ELR (cell line): ENCODE results near the gene VPS37C.
A peak's percentile ranks its signal among the peaks of the same experiment; 100 is the strongest.
"Not testable (repeated sequence)": the region's sequence is repeated elsewhere in the genome, so short reads cannot be mapped to it uniquely, and the experiment has no call there.

ENCODE experiments used
- DNase-seq: peaks from one replicate; pipeline ENCODE4 v3.0.0-alpha.2; 2015; ENCODE audit warnings: low read depth

Gene VPS37C

GRCh38 chr11:61161190-61162091, at the start of gene VPS37C:
Gene VPS37C, minus strand, starts transcription at chr11:61161426. Its CDS starts 22,597 bp downstream, at chr11:61138829.
- peak; percentile 83 for DNase-seq

DNA sequence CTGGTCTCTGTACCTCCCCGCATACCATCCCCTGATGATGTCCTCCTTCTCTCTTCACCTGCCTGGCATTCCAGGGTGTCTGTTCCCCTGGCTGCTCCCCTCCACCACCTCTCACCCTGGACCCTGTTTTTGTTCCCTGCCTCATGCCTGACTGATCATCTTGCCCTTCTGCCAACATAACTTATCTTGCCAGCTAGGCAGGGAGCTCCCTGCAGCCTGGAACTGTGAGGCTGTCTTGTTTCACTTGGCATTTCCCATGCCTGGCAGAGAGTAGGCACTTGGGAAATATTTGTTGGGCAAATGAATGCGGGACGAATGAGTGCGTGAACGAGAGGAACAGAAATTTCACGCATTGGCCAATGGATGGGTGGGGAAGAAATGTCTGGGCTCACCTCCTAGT, 49.4 kb upstream of the VPS37C start:
- not testable (repeated sequence) for DNase-seq

DNA sequence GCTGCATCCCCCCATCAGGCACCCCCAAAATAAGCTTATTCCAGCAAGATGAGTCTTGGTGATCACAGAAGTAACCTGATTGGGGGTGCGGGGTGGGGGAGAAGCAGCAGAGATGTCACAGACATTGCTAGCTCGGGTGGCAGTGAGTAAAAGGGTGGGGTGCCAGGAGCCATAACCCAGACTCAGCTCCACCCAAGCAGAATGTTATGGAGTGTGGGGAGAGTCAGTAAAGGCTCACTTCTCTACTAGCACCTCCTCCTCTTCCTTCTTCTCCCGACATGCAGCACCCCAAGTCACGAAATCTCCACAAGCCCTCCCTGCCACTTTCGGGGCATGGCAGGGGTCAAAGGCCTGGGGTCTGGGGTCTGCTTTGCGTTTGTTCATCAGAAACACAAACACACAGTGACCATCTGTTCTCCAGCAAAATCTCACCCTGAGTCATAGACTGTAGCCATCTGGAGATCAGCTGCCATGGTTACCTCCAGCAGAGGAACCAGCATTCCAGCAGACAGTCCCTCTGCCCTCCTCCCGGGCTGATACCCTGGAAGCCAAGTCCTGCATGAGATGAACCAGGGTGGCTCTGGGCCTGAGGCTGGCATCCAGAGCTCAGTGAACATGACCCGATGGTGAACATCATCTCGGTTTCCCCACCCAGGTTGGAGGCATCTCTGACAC, 46.5 kb upstream of the VPS37C start:
- DNase-seq: not testable (repeated sequence)

DNA sequence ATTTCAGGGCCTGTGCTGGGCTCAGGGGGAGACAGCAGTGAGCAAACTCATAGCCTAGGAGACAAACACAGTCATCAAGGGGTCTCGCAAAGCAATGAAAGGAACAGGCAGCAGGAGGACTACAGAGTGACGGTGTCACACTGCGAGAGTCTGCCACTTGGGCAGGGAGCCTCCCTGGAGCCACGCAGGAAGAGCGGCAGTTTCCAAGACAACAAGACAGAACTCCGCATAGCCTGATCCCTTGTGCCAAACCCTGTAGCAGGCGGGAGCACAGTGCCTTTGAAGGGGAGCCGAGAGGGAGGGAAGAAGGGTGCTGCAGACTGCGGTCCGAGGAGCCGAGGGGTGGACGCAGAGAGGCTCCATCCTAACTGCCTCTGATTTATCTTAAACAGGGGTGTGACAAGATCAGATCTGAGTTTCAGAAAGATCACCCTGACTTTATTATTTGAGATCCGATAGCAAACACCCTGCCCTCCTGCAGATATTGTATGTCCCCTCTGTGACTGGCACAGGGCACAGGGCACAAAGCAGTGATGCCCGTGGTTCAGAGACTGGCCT, 43.4 kb upstream of the VPS37C start:
- not testable (repeated sequence) for DNase-seq

GRCh38 chr11:61203873-61204272, 42.6 kb upstream of the VPS37C start:
- DNase-seq: not testable (repeated sequence)

DNA sequence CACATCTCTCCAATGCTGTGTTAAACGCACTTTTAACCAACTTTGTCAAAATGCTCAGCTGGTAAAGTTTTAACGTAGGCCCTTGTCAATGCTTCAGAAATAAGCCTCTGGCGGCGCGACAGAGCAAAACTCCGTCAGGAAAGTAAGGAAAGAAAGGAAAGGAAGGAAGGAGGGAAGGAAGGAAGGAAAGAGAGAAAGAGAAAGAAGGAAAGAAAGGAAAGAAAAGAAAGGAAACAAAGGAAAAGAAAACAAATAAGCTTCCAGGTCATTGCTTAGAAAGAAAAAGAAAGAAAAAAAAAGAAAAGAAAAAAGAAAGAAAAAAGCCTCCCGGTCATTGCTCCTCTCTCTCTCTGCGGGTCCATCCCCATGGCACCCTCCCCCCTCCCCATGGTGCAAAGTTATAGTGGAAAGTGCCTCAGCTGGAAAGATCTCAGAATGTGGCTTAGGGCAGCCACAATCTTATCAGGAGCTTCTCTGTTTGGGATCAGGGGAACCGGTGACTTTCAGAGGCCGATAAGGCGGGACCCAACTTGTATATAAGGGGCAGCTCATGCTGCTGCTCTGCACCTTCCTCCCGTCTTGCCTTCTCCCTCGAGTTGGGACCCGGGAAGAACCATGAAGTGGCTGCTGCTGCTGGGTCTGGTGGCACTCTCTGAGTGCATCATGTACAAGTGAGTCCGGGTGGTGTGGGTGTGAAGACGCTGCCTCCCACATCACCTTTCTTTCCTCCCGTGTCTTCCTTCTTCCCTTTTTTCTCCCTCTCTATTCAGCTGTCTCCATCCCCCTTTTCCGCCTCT, 41.9 kb upstream of the VPS37C start, which contains the start of gene PGA3:
TSS of gene PGA3 (plus strand) at position 566 of the 797 bp plus-strand sequence. CDS start at position 616, 50 bp downstream.
- DNase-seq: not testable (repeated sequence)

DNA sequence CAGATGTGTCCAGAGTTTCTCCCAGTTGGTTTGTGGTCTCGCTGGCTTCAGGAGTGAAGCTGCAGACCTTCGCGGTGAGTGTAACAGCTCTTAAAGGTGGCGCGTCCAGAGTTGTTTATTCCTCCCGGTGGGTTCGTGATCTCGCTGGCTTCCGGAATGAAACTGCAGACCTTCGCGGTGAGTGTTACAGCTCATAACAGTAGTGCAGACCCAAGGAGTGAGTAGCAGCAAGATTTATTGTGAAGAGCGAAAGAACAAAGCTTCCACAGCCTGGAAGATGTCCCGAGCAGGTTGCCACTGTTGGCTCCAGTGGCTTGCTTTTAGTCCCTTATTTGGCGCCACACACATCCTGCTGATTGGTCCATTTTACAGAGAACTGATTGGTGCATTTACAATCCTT, 40.2 kb upstream of the VPS37C start:
- no peak for DNase-seq

DNA sequence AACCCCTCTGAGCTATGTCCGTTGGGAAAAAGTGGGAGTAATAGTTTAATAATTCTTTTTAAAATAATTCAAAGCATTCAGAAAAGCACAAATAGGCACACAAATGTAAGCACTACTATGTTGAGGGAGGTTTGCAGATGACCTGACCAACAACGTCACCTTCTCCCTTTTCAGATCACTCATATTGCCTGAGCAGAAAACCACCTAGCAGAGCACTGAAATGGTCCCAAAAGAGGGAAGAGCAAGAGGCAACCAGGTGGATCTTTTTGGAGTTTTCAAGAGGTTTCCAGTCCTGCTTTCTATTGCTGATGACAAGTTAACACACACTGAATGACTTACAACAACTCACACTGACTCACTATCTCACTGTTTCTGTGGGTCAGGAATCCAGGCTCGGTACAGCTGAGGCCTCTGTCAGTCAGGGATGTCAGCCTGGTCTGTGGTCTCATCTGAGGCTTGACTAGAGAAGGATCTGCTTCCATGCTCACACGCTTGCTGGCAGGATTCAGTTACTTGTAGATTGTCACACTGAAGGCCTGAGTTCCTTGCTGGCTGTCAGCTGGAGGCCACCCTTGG, 37.8 kb upstream of the VPS37C start:
- no peak for DNase-seq

DNA sequence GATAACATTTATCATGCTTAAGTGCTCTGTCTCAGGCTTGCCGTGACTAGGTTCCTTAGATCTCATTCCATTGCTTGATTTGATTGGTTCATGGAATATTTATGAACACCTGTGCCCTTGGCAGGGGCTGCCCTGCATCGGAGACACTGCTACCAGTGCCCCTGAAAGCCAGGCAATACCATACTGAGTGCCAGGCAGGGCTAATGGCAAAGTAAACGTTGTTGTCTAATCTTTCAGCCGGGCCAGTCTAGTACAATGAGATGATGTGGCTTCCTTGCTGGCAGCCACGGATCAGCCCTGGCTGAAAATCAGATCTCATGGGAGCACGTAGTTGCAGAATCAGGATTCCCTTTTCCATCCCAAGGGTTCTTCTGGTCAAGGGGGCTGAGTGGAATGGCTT, 37.1 kb upstream of the VPS37C start:
- DNase-seq: no peak

- no peak for DNase-seq
Observed at GRCh38 chr11:61195719-61196118, 34.5 kb upstream of the VPS37C start.

DNA sequence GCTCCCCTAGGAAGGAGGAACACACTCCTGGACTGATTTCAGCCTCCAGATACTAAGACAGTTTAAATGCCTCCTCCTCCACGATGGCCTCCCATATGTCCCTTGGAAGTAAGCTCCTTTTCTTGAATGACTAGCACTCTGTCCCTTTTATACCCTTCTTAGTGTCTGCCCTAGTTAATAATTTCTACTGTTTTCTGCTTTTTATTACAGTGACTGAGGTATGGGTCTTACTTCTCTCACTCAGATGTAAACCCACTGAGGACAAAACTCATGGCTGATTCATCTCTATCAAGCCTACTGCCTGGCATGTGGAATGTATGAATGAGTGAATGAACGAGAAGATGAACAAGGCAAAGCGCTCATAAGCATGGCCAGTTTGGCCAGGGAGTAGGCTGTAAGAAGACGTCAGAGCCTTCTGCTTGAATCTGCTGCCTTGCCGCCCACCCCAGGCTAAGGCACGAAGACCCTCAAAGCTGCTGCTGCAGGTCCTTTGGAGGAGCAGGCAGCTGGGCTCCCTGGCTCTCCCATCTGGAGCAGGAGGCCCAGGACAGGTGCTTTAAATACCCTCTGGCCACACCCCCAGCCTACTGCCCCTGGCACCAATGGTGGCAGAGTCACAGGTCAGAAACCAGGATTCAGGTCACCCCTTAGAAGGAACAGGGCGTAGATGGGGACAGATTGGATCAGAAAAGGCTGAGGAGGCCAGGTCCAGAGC, 33.9 kb upstream of the VPS37C start:
- no peak for DNase-seq

DNA sequence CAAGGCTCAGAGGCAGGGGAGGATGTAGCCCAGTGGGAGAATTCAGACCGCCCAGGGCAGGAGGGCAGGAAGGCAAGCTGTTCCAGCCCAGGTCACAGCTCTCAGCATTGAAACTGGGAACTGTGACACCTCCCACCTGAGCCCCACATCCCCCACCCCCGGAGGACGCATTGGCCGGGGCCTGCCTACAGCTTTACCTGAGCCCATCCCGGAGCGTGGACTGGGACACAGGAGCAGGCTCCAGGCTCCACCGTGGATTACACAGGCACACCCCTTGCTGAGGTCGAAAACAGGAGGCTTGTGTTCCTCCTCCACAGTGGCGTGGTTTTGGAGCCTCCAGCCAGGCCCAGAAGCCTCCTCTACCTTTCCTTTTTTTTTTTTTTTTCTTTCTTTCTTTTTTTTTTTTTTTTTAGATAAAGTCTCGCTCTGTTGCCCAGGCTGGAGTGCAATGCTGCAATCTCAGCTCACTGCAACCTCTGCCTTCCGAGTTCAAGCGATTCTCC, 33.0 kb upstream of the VPS37C start:
- DNase-seq: no peak

GRCh38 chr11:61193596-61193995, 32.4 kb upstream of the VPS37C start:
- DNase-seq: no peak

GRCh38 chr11:61189933-61190332, 28.7 kb upstream of the VPS37C start:
- no peak for DNase-seq

- DNase-seq: peak; percentile 81
Observed at GRCh38 chr11:61187505-61188130, 26.4 kb upstream of the VPS37C start.

GRCh38 chr11:61186504-61186903, 25.3 kb upstream of the VPS37C start:
- no peak for DNase-seq

DNA sequence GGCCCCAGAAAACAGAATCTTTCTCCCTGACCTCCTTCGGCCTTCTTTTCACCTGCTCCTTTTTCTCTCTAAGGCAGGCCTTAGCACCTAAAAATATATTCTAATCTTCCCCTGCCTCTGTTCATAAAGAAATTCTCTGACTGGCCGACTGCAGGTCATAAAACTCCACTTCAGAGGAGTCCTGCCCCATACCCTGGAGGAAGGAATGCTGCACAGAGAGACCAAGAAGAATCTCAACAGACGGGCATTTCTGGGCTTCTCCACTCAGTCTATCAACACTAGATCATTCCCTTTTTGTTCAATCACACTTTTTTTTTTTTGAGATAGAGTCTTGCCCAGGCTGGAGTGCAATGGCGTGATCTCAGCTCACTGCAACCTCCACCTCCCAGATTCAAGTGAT, 22.4 kb upstream of the VPS37C start:
- no peak for DNase-seq

DNA sequence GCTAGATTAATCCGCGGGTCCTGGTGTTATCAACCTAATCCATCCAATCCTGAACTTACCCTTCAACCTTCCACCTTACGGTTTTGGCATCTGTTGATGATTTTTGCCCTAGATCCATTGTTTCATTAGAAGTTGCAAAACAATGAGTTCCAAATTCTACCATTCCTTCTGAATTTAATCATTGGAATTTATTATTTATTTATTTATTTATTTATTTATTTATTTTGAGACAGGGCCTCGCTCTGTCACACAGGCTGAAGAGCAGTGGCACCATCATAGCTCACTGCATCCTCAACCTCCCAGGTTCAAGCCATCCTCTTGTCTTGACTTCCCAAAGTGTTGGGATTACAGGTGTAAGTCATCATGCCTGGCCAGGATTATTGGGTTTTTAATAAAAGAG, 20.3 kb upstream of the VPS37C start:
- DNase-seq: no peak

GRCh38 chr11:61180205-61180604, 19.0 kb upstream of the VPS37C start:
- DNase-seq: not testable (repeated sequence)

- no peak for DNase-seq
Observed at GRCh38 chr11:61176446-61176845, 15.2 kb upstream of the VPS37C start.
